CMK (cell line): Measurements from ENCODE around the gene APLF.
"Not testable (repeated sequence)": the region's sequence is repeated elsewhere in the genome, so short reads cannot be mapped to it uniquely, and the experiment has no call there.

ENCODE experiments used
- DNase-seq: peaks from one replicate; pipeline ENCODE4 v3.0.0-alpha.2; 2010; ENCODE audit warnings: low read depth

Gene APLF

GRCh38 chr2:68476454-68476853 lies 9.1 kb downstream of the APLF start:
- DNase-seq: no peak

- DNase-seq: no peak
Observed at GRCh38 chr2:68478688-68479087, 11.3 kb downstream of the APLF start.

- no peak for DNase-seq
Observed at GRCh38 chr2:68482296-68482820, 15.0 kb downstream of the APLF start.

- DNase-seq: no peak
Observed at GRCh38 chr2:68483011-68483410, 15.6 kb downstream of the APLF start.

- no peak for DNase-seq
Observed at GRCh38 chr2:68487773-68488355, 20.5 kb downstream of the APLF start.

- DNase-seq: not testable (repeated sequence)
Observed at GRCh38 chr2:68488605-68489004, 21.2 kb downstream of the APLF start.

GRCh38 chr2:68489282-68489681 lies 21.9 kb downstream of the APLF start:
- no peak for DNase-seq

- DNase-seq: no peak
Observed at GRCh38 chr2:68491582-68491981, 24.2 kb downstream of the APLF start.

GRCh38 chr2:68499133-68499532 lies 31.7 kb downstream of the APLF start:
- no peak for DNase-seq

- no peak for DNase-seq
Observed at GRCh38 chr2:68500649-68501048, 33.3 kb downstream of the APLF start.

- DNase-seq: no peak
Observed at GRCh38 chr2:68501768-68502167, 34.4 kb downstream of the APLF start.

- DNase-seq: no peak
Observed at GRCh38 chr2:68505603-68506159, 38.3 kb downstream of the APLF start.

- DNase-seq: peak; percentile 20
Observed at GRCh38 chr2:68506170-68506569, 38.8 kb downstream of the APLF start.

- DNase-seq: no peak
Observed at GRCh38 chr2:68512326-68512725, 44.9 kb downstream of the APLF start.

GRCh38 chr2:68512966-68513365 lies 45.6 kb downstream of the APLF start:
- no peak for DNase-seq

GRCh38 chr2:68514316-68514929 lies 47.0 kb downstream of the APLF start:
- DNase-seq: no peak

- DNase-seq: no peak
Observed at GRCh38 chr2:68516051-68516955, 48.9 kb downstream of the APLF start.

- DNase-seq: no peak
Observed at GRCh38 chr2:68519236-68519635, 51.9 kb downstream of the APLF start.

- no peak for DNase-seq
Observed at GRCh38 chr2:68521037-68521436, 53.7 kb downstream of the APLF start.

- not testable (repeated sequence) for DNase-seq
Observed at GRCh38 chr2:68526943-68527342, 59.6 kb downstream of the APLF start.

- not testable (repeated sequence) for DNase-seq
Observed at GRCh38 chr2:68527343-68528081, 60.1 kb downstream of the APLF start.

GRCh38 chr2:68529156-68529555 lies 61.8 kb downstream of the APLF start:
- not testable (repeated sequence) for DNase-seq
